Activated CD4-positive, alpha-beta T cell treated with anti-CD3 and anti-CD28 coated beads, Interleukin-10, Interleukin-2, amounts not matched to agents 100 ng/mL and 50 ng/mL, durations not matched to agents 16 hours and 8 hours (primary cell): ENCODE data around the gene PPP2R2C.

Experiments used
- DNase-seq: peaks from one replicate; pipeline ENCODE4 v3.0.0-alpha.2; 2020

PPP2R2C gene

GRCh38 chr4:6324999-6325787 is 147.2 kb downstream of the PPP2R2C start:
- no peak for DNase-seq

DNA sequence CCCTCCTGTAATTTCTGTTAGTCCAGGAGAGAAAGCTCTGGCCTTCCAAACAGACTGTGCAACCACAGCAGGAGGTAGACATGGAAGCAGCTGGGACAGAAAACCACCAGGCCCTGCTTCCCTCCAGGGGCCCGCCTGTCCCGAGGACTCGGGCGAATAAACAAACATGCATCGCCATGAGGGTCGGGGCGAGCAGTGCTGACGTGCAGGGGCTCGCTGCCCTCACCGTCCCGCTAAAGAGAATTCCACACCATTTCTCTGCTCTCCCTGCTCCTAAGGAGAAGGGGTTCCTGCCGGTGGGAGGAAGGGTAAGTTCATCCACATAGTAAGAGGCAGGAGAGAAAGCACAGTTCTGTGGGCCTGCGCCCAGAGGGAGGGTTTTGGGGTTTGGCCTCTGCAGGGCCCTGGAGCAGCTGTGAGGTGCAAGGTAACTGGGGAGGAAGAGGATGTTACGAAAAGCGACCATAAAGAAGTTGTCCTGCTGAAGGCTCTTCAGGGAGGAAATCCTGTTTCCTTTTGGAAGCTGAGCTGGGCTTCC is 147.9 kb downstream of the PPP2R2C start:
- DNase-seq = no peak

- DNase-seq = no peak
Measured at GRCh38 chr4:6322761-6323566, 149.4 kb downstream of the PPP2R2C start.

GRCh38 chr4:6322067-6322760 is 150.2 kb downstream of the PPP2R2C start:
- no peak for DNase-seq

- DNase-seq = no peak
Measured at GRCh38 chr4:6321361-6321760, 151.1 kb downstream of the PPP2R2C start.

- DNase-seq = peak; percentile 61
Measured at GRCh38 chr4:6320663-6321062, 151.8 kb downstream of the PPP2R2C start.

DNA sequence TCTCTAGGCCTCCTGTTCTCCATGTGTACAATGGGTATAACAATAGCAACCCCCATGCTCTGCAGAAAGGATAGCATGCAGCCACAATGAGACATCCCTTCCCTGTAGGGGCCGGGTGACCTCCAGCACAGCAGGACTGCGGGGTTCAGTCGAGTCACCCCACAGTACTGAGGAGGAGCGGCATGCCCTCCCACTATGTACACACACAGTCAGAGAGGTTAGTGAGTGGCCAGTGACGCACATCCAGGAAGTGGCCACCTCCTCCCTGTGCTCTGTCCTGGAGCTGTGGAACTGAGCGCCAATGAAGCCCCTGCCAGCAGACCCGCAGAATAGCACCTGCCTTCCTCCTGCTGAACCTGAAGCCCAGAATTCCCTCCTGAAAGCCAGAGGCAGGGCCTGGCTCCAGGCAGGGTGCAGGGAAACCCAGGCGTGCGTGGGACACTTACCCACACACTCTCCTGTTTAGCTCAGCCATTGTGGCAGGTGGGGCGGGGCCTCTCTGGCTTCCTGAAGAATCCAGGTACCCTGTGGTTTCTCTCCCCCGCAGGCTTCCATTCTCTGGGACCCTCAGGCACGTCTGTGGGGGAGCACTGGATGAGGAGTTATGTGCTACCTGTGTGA is 152.8 kb downstream of the PPP2R2C start:
- DNase-seq = no peak

- DNase-seq = no peak
Measured at GRCh38 chr4:6318206-6318605, 154.2 kb downstream of the PPP2R2C start.

- DNase-seq = no peak
Measured at GRCh38 chr4:6316461-6317003, 155.9 kb downstream of the PPP2R2C start.

DNA sequence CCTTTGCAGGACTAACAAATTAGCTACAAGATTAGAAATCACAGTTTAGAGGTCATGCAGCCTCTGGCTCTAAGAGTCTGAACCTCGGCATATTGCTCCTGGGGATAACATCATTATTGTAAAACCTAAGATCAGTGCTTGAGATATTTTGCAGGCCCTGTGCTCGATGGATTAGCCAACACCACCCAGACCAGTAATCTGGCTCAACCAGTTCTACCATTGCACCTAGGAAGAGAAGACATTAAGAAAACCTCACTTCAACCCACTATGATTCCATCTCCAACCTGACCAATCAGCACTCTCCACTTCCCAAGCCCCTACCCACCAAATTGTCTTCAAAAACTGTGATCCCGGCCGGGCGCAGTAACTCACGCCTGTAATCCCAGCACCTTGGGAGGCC is 159.2 kb downstream of the PPP2R2C start:
- no peak for DNase-seq

GRCh38 chr4:6309777-6310176 is 162.6 kb downstream of the PPP2R2C start:
- no peak for DNase-seq

DNA sequence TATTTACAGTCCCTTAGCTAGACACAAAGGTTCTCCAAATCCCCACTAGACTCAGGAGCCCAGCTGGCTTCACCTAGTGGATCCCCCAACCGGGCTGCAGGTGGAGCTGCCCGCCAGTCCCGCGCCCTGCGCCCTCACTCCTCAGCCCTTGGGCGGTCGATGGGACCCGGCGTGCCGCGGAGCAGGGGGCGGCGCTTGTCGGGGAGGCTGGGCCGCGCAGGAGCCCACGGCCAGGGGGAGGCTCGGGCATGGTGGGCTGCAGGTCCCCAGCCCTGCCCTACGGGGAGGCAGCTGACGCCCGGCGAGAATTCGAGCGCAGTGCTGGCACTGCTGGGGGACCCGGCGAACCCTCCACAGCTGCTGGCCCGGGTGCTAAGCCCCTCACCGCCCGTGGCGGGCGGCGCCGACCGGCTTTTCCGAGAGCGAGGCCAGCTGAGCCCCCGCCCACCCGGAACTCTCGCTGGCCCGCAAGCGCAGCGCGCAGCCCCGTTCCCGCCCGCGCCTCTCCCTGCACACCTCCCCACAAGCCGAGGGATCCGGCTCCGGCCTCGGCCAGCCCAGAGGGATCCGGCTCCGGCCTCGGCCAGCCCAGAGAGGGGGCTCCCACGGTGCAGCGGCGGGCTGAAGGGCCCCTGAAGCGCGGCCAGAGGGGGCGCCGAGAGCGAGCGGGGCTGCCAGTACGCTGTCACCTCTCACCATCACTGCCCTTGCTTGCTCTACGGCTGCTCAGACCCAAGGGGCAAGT is 163.3 kb downstream of the PPP2R2C start:
- no peak for DNase-seq

DNA sequence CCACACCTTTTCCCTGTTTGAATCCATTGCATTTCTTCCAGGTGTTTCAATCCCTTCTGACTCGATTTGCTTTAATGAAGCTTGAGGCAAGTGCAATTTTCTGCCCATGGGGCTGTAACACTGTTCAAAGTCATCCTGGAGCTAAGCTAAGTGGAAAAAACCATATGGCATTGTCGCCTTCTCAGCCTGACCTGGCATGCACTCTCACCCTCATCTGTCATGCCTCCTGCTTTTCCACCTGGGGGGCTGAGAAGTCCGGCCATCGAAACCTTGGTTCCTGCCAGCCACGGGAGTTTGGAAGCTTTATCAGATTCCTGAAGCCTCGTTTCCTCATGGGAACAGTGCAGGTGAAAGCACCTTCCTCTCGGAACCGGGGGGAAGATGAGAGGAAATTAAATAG is 164.5 kb downstream of the PPP2R2C start:
- no peak for DNase-seq

DNA sequence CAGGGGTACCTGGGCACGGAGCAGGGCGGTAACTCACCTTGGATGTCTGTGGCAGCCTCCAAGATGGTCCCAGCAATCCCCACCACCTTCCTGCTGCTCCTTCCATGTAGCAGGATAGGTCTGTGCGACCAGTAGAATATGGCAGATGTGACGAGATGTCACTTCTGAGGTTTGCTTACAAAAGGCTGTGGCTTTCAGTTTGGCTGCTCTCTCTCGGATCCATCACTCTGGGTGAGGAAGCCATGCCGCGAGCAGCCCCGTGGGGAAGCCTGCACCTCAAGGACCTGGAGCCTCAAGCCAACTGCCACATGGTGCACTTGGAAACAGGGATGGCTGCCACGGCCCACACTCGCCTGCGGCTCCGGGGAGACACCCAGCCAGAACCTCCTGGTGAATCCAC is 165.2 kb downstream of the PPP2R2C start:
- DNase-seq = peak; percentile 26

GRCh38 chr4:6306299-6306698 is 166.1 kb downstream of the PPP2R2C start:
- no peak for DNase-seq

- DNase-seq = no peak
Measured at GRCh38 chr4:6303943-6304342, 168.5 kb downstream of the PPP2R2C start.

DNA sequence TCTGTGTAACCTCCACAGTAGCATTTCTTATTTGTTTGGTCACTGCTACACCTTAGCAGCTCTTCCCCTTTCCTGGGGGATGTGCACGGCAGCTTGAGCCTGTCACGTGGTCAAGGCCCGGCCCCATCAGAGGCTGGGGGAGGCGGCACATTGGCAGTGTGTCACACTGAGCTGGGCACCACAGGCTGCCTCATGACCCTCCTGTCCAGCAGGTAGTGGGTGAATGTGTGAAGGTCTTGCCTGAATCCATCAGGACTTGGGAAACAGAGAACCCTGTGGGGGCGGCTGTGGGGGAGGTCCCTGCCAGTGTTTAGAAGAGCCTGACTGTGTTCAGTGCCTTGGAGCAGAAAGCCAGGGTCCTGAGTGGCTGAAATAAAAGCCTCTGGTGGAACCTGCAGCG is 169.5 kb downstream of the PPP2R2C start:
- DNase-seq = no peak

DNA sequence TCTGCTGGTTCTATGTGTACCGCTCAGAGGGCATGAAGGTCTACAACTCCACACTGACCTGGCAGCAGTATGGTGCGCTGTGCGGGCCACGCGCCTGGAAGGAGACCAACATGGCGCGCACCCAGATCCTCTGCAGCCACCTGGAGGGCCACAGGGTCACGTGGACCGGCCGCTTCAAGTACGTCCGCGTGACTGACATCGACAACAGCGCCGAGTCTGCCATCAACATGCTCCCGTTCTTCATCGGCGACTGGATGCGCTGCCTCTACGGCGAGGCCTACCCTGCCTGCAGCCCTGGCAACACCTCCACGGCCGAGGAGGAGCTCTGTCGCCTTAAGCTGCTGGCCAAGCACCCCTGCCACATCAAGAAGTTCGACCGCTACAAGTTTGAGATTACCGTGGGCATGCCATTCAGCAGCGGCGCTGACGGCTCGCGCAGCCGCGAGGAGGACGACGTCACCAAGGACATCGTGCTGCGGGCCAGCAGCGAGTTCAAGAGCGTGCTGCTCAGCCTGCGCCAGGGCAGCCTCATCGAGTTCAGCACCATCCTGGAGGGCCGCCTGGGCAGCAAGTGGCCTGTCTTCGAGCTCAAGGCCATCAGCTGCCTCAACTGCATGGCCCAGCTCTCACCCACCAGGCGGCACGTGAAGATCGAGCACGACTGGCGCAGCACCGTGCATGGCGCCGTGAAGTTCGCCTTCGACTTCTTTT is 170.5 kb downstream of the PPP2R2C start:
- no peak for DNase-seq

GRCh38 chr4:6301051-6301731 is 171.2 kb downstream of the PPP2R2C start:
- DNase-seq = no peak

DNA sequence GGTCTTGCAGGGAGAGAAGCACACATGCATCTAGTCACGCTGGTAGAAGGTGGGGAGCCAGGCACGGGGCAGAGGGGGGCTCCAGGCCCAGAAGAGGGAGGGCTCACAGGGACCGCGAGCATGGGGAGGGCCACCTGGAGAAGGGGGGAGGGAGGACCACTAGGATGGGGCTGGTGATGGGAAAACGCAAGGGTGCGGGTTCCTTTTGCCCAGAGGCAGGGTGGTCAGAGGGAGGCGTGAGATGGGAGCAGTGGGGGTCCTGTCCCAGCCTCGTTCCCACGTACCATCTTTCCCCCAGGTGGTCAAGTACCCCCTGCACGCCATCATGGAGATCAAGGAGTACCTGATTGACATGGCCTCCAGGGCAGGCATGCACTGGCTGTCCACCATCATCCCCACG is 172.1 kb downstream of the PPP2R2C start:
- DNase-seq = no peak

GRCh38 chr4:6299875-6300274 is 172.5 kb downstream of the PPP2R2C start:
- DNase-seq = no peak
